PFSK-1 (cell line): ENCODE measurements around the gene GPRIN2.

Experiments
- FOXP2 ChIP-seq: optimal IDR thresholded peaks from 2 replicates; pipeline ENCODE3; 2011; ENCODE audit warnings: borderline replicate concordance, control low read depth, inconsistent platforms; ENCODE audit not compliant: insufficient read depth; ENCODE audit errors: extremely low read length, extremely low read depth
- POLR2AphosphoS5 ChIP-seq: IDR thresholded peaks from 2 replicates; pipeline ENCODE4 v1.6.1; 2012; ENCODE audit warnings: low read depth, mild to moderate bottlenecking, control low read depth, low read length, moderate library complexity
- SIN3A ChIP-seq: IDR thresholded peaks from 2 replicates; pipeline ENCODE4 v1.6.1; 2012; ENCODE audit warnings: mild to moderate bottlenecking, low read length, moderate library complexity, borderline replicate concordance; ENCODE audit not compliant: insufficient read depth
- TAF1 ChIP-seq: IDR thresholded peaks from 2 replicates; pipeline ENCODE4 v1.6.1; 2012; ENCODE audit warnings: low read length, control low read depth, borderline replicate concordance; ENCODE audit not compliant: insufficient read depth
- TF ChIP-seq, protein P1 (sequence below), 2 experiments: IDR thresholded peaks; 2 replicates each; pipeline versions ENCODE4 v1.6.1 to v1.8.0; 2011 to 2012; ENCODE audit warnings: low read depth in 2 of 2, low read length in 2 of 2, control low read depth in 1 of 2, inconsistent platforms in 1 of 2, mild to moderate bottlenecking in 1 of 2, moderate library complexity in 1 of 2; ENCODE audit not compliant: insufficient read depth in 1 of 2

The GPRIN2 gene

GRCh38 chr10:46522295-46523118 lies 34.0 kb downstream of the GPRIN2 start:
- TF ChIP-seq, protein P1, sequence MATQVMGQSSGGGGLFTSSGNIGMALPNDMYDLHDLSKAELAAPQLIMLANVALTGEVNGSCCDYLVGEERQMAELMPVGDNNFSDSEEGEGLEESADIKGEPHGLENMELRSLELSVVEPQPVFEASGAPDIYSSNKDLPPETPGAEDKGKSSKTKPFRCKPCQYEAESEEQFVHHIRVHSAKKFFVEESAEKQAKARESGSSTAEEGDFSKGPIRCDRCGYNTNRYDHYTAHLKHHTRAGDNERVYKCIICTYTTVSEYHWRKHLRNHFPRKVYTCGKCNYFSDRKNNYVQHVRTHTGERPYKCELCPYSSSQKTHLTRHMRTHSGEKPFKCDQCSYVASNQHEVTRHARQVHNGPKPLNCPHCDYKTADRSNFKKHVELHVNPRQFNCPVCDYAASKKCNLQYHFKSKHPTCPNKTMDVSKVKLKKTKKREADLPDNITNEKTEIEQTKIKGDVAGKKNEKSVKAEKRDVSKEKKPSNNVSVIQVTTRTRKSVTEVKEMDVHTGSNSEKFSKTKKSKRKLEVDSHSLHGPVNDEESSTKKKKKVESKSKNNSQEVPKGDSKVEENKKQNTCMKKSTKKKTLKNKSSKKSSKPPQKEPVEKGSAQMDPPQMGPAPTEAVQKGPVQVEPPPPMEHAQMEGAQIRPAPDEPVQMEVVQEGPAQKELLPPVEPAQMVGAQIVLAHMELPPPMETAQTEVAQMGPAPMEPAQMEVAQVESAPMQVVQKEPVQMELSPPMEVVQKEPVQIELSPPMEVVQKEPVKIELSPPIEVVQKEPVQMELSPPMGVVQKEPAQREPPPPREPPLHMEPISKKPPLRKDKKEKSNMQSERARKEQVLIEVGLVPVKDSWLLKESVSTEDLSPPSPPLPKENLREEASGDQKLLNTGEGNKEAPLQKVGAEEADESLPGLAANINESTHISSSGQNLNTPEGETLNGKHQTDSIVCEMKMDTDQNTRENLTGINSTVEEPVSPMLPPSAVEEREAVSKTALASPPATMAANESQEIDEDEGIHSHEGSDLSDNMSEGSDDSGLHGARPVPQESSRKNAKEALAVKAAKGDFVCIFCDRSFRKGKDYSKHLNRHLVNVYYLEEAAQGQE (IDR thresholded peaks at IDR 0.05; ENCODE audit: insufficient read depth in 1 of 2, low read depth in 2 of 2, low read length in 2 of 2) = no peak
- TF ChIP-seq TAF1 = no peak
- TF ChIP-seq SIN3A = no peak
- no peak for TF ChIP-seq POLR2AphosphoS5

GRCh38 chr10:46520941-46521340 lies 35.5 kb downstream of the GPRIN2 start:
- TF ChIP-seq SIN3A = no peak
- no peak for TF ChIP-seq FOXP2
- no peak for TF ChIP-seq POLR2AphosphoS5
- TF ChIP-seq, protein P1 (IDR thresholded peaks at IDR 0.05; ENCODE audit: insufficient read depth in 1 of 2, low read depth in 2 of 2, low read length in 2 of 2) = no peak
- no peak for TF ChIP-seq TAF1

GRCh38 chr10:46520381-46520780 lies 36.1 kb downstream of the GPRIN2 start:
- TF ChIP-seq POLR2AphosphoS5 (no peak), FOXP2 (no peak), SIN3A (no peak), TAF1 (no peak)
- TF ChIP-seq, protein P1 (IDR thresholded peaks at IDR 0.05; ENCODE audit: insufficient read depth in 1 of 2, low read depth in 2 of 2, low read length in 2 of 2) = no peak

GRCh38 chr10:46518028-46518725 lies 38.3 kb downstream of the GPRIN2 start:
- no peak for TF ChIP-seq TAF1

- no peak for TF ChIP-seq SIN3A
- TF ChIP-seq FOXP2 = no peak
- no peak for TF ChIP-seq POLR2AphosphoS5
- no peak for TF ChIP-seq TAF1
- TF ChIP-seq, protein P1 (IDR thresholded peaks at IDR 0.05; ENCODE audit: insufficient read depth in 1 of 2, low read depth in 2 of 2, low read length in 2 of 2) = no peak
Measured at GRCh38 chr10:46517541-46517940, 38.9 kb downstream of the GPRIN2 start.
